K562 (cell line): ENCODE measurements around the gene ZNF77. TPM values are rescaled to one million over a fixed set of nuclear protein-coding genes. Genes with fewer than 3 reads are reported as not detected.

Experiments
- ARID4B ChIP-seq: sonication (generic); formaldehyde crosslinking; IDR thresholded peaks from 2 replicates; pipeline ENCODE4 v1.8.0; 2022; ENCODE audit warnings: mild to moderate bottlenecking, missing genetic modification reagents
- FOXK2 ChIP-seq, 2 experiments: fragments of 450-650 bp; IDR thresholded peaks in 1 of 2; conservative IDR thresholded peaks in 1 of 2; 2 replicates each; pipeline ENCODE4 v1.6.1; 2016; ENCODE audit warnings: low read depth in 2 of 2, mild to moderate bottlenecking in 1 of 2
- HES1 ChIP-seq: fragments of 450-650 bp; IDR thresholded peaks from 2 replicates; pipeline ENCODE4 v1.6.1; 2016; ENCODE audit warnings: low read depth, mild to moderate bottlenecking, moderate library complexity
- NEUROD1 ChIP-seq: fragments of 150-350 bp; IDR thresholded peaks from 2 replicates; pipeline ENCODE4 v1.6.1; 2014; ENCODE audit warnings: borderline replicate concordance, low read length, low read depth; ENCODE audit not compliant: partially characterized antibody
- NR2F6 ChIP-seq: fragments of 450-650 bp; formaldehyde crosslinking; IDR thresholded peaks from 2 replicates; pipeline ENCODE4 v1.4.0; 2020; ENCODE audit warnings: mild to moderate bottlenecking
- POLR2G ChIP-seq: fragments of 200-400 bp; formaldehyde crosslinking; IDR thresholded peaks from 2 replicates; pipeline ENCODE4 v1.6.1; 2017; ENCODE audit warnings: low read depth, mild to moderate bottlenecking, antibody characterized with exemption, low read length, moderate library complexity
- RBM15 ChIP-seq: fragments of 200-400 bp; formaldehyde crosslinking; IDR thresholded peaks from 2 replicates; pipeline ENCODE4 v1.6.1; 2018; ENCODE audit warnings: mild to moderate bottlenecking, low read length, moderate library complexity; ENCODE audit not compliant: insufficient read depth
- RFX1 ChIP-seq: fragments of 450-650 bp; IDR thresholded peaks from 2 replicates; pipeline ENCODE4 v1.6.1; 2016; ENCODE audit warnings: mild to moderate bottlenecking, moderate library complexity
- RNF2 ChIP-seq: sonication (generic); IDR thresholded peaks from 2 replicates; pipeline ENCODE4 v1.6.1; 2016
- SPI1 ChIP-seq: IDR thresholded peaks from 2 replicates; pipeline ENCODE4 v1.6.1; 2011; ENCODE audit warnings: low read depth, low read length, control low read depth, borderline replicate concordance
- STAT5B ChIP-seq: fragments of 250-450 bp; sonication (Bioruptor Pico); IDR thresholded peaks from 2 replicates; pipeline ENCODE4 v1.8.0; 2021; ENCODE audit warnings: mild to moderate bottlenecking, inconsistent platforms
- TAF9B ChIP-seq: fragments of 450-650 bp; IDR thresholded peaks from 2 replicates; pipeline ENCODE4 v1.6.1; 2018; ENCODE audit warnings: mild to moderate bottlenecking; ENCODE audit not compliant: partially characterized antibody
- ZFPM2 ChIP-seq: fragments of 250-450 bp; sonication (Bioruptor Pico); IDR thresholded peaks from 2 replicates; pipeline ENCODE4 v1.5.1; 2022; ENCODE audit warnings: mild to moderate bottlenecking
- ZKSCAN8 ChIP-seq: fragments of 200-800 bp; sonication (Bioruptor generic); IDR thresholded peaks from 2 replicates; pipeline ENCODE4 v1.6.1; 2016; ENCODE audit warnings: missing genetic modification characterization, missing compliant biosample characterization
- ZNF23 ChIP-seq: fragments of 250-450 bp; sonication (Bioruptor Pico); IDR thresholded peaks from 2 replicates; pipeline ENCODE4 v1.4.0; 2020; ENCODE audit warnings: mild to moderate bottlenecking
- ZNF584 ChIP-seq: fragments of 200-800 bp; sonication (Bioruptor generic); IDR thresholded peaks from 2 replicates; pipeline ENCODE4 v1.6.1; 2016; ENCODE audit warnings: low read depth, mild to moderate bottlenecking, missing genetic modification characterization, missing compliant biosample characterization
- ZNF79 ChIP-seq: fragments of 250-450 bp; sonication (Bioruptor Pico); IDR thresholded peaks from 2 replicates; pipeline ENCODE4 v1.4.0; 2020; ENCODE audit warnings: low read depth, mild to moderate bottlenecking, moderate library complexity
- polyA plus RNA-seq, 8 experiments: library from polyadenylated mRNA; depleted of rRNA in 4 of 8; stranded (reverse) in 5 of 8; unstranded in 3 of 8; fragments of >200 nt; fragmentation: Nextera tagmentation in 2 of 8; fragmentation: Illumina TruSeq in 1 of 8; extraction: Ambion mirVana in 2 of 8; extraction: Trizol in 1 of 8; gene quantifications; 2 replicates each; pipeline versions ENCODE4 v1.2.1 to v1.2.3, GENCODE V29; 2011 to 2014; ENCODE audit warnings: inconsistent platforms in 1 of 8, missing spikeins in 1 of 8
- total RNA-seq, 7 experiments: library from RNA; depleted of rRNA in 6 of 7; stranded (reverse); fragments of >200 nt in 6 of 7; fragmentation: Illumina TruSeq in 2 of 7; extraction: Trizol in 2 of 7; gene quantifications; 2 replicates each; pipeline versions ENCODE4 v1.2.1 to v1.2.3, GENCODE V29; 2011 to 2021; ENCODE audit warnings: low replicate concordance in 1 of 7

Gene ZNF77
- total and polyA plus RNA-seq, 9 of the 15 experiments (the other 6 are each of a cell fraction or from before 2014, with no cell fraction given), result 4.3 to 14.5 (median 7.7) TPM

- TF ChIP-seq ZFPM2 (CRISPR knock-in tag) (no peak), HES1 (no peak), NR2F6 (CRISPR knock-in tag) (no peak), RNF2 (peak; percentile 44; the same call in 1 of the 2 replicates), RBM15 (no peak), STAT5B (CRISPR knock-in tag) (no peak), ZNF584 (CRISPR knock-in tag) (no peak), SPI1 (0 out of 2 replicates have a peak, but pooled peaks have one; percentile 29), FOXK2 (conservative IDR thresholded peaks at IDR 0.05 in 1 of 2, IDR thresholded peaks at IDR 0.05 in 1 of 2; ENCODE audit: low read depth in 2 of 2) (no peak), NEUROD1 (peak; percentile 99), ARID4B (CRISPR knock-in tag) (peak; percentile 80), ZKSCAN8 (CRISPR knock-in tag) (no peak), TAF9B (no peak), ZNF23 (CRISPR knock-in tag) (no peak), POLR2G (peak; percentile 89), ZNF79 (CRISPR knock-in tag) (0 out of 2 replicates have a peak, but pooled peaks have one; percentile 41), RFX1 (no peak)
Observed at GRCh38 chr19:2944775-2945574, at the start of gene ZNF77 (continued).
